ENCODE data around the gene TBC1D17. TPM values are rescaled to one million over a fixed set of nuclear protein-coding genes. Genes with fewer than 3 reads are reported as not detected.

TBC1D17 gene
- total and polyA plus RNA-seq, 2 of the 13 experiments (the other 11 are each of a cell fraction or from before 2014, with no cell fraction given): 9.7 to 16.9 TPM

DNA sequence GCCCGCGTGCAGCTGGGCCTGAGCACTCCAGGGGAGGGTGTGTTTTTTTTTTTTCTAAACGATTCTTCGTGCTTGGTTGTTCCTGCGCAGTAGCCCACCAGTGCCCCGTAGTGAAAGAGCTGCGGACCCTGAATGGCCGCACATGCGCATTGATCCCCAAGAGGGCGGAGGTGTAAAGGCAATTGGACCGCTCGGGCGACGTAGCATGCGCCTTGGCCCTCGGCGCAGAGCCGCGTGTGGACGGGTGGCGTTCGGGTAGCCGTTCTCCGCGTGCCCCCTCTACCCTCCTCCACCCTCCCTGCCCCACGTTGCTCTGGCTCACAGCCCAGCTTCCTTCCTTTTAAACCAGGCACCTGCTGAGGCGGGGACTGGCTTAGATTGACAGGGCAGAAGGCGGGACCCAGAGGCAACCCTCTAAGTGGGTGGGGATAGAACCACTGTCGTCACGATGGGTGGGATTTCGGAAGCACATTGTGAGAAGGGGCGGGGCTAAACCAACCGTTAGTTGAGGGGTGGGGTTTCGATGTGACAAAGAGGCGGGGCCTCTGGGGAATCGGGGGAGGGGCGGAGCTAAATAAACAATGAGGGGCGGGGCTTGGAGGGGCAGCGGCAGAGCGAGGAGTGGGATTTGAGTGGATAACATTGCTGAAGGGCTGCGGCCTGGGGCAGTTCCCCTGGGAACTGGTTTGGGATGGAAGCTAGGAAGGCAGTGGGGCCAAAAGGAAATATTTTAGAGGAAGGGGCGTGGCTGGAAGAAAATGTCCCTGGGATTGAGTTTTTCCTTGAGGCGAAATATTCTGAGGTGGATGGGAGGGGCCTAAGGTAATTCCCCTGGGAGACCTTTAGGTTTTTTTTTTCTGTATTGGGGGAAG, 52.3 kb downstream of the TBC1D17 start (continued):
- TF ChIP-seq RBAK (CRISPR knock-in tag; IDR thresholded peaks at IDR 0.05) (no peak), ZNF713 (CRISPR knock-in tag; IDR thresholded peaks at IDR 0.05) (no peak), LCORL (IDR thresholded peaks at IDR 0.05) (no peak), LCORL (CRISPR knock-in tag; IDR thresholded peaks at IDR 0.05) (peak; percentile 51; the same call in 1 of the 2 replicates), ZNF337 (CRISPR knock-in tag; IDR thresholded peaks at IDR 0.05; ENCODE audit: borderline replicate concordance, low read depth) (0 out of 2 replicates have a peak, but pooled peaks have one; percentile 25), TOE1 (CRISPR knock-in tag; IDR thresholded peaks at IDR 0.05) (0 out of 2 replicates have a peak, but pooled peaks have one; percentile 20), SALL2 (CRISPR knock-in tag; IDR thresholded peaks at IDR 0.05) (peak; percentile 82; the same call in 1 of the 2 replicates), IKZF4 (CRISPR knock-in tag; IDR thresholded peaks at IDR 0.05; ENCODE audit: borderline replicate concordance, low read depth, not compliant biosample characterization) (peak; percentile 48), ZC3H4 (CRISPR knock-in tag; IDR thresholded peaks at IDR 0.05; ENCODE audit: borderline replicate concordance) (no peak), ZNF552 (CRISPR knock-in tag; IDR thresholded peaks at IDR 0.05; ENCODE audit: borderline replicate concordance) (0 out of 2 replicates have a peak, but pooled peaks have one; percentile 13), ZNF501 (CRISPR knock-in tag; IDR thresholded peaks at IDR 0.05) (peak; percentile 92), ZNF619 (CRISPR knock-in tag; IDR thresholded peaks at IDR 0.05) (0 out of 2 replicates have a peak, but pooled peaks have one; percentile 42), GFI1 (CRISPR knock-in tag; IDR thresholded peaks at IDR 0.05; ENCODE audit: borderline replicate concordance) (0 out of 2 replicates have a peak, but pooled peaks have one; percentile 46), SRY (CRISPR knock-in tag; IDR thresholded peaks at IDR 0.05) (peak; percentile 23), PAF1 (CRISPR knock-in tag; IDR thresholded peaks at IDR 0.05) (no peak), ZNF547 (CRISPR knock-in tag; IDR thresholded peaks at IDR 0.05) (peak; percentile 89), FOSL2 (CRISPR knock-in tag; IDR thresholded peaks at IDR 0.05) (no peak)
- TF ChIP-seq, protein P1, sequence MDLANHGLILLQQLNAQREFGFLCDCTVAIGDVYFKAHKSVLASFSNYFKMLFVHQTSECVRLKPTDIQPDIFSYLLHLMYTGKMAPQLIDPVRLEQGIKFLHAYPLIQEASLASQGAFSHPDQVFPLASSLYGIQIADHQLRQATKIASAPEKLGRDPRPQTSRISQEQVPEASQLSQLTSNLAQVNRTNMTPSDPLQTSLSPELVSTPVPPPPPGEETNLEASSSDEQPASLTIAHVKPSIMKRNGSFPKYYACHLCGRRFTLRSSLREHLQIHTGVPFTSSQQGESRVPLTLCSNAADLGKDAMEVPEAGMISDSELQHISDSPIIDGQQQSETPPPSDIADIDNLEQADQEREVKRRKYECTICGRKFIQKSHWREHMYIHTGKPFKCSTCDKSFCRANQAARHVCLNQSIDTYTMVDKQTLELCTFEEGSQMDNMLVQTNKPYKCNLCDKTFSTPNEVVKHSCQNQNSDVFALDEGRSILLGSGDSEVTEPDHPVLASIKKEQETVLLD (CRISPR knock-in tag; IDR thresholded peaks at IDR 0.05; ENCODE audit: low read depth): 0 out of 2 replicates have a peak, but pooled peaks have one; percentile 10
- TF ChIP-seq, protein P2, sequence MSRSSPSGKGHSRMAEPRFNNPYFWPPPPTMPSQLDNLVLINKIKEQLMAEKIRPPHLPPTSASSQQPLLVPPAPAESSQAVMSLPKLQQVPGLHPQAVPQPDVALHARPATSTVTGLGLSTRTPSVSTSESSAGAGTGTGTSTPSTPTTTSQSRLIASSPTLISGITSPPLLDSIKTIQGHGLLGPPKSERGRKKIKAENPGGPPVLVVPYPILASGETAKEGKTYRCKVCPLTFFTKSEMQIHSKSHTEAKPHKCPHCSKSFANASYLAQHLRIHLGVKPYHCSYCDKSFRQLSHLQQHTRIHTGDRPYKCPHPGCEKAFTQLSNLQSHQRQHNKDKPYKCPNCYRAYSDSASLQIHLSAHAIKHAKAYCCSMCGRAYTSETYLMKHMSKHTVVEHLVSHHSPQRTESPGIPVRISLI (CRISPR knock-in tag; IDR thresholded peaks at IDR 0.05; ENCODE audit: borderline replicate concordance): peak; percentile 33; the same call in 1 of the 2 replicates
- TF ChIP-seq, protein P3, sequence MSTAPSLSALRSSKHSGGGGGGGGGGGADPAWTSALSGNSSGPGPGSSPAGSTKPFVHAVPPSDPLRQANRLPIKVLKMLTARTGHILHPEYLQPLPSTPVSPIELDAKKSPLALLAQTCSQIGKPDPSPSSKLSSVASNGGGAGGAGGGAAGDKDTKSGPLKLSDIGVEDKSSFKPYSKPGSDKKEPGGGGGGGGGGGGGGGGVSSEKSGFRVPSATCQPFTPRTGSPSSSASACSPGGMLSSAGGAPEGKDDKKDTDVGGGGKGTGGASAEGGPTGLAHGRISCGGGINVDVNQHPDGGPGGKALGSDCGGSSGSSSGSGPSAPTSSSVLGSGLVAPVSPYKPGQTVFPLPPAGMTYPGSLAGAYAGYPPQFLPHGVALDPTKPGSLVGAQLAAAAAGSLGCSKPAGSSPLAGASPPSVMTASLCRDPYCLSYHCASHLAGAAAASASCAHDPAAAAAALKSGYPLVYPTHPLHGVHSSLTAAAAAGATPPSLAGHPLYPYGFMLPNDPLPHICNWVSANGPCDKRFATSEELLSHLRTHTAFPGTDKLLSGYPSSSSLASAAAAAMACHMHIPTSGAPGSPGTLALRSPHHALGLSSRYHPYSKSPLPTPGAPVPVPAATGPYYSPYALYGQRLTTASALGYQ (CRISPR knock-in tag; IDR thresholded peaks at IDR 0.05): no peak
- TF ChIP-seq, protein P4, sequence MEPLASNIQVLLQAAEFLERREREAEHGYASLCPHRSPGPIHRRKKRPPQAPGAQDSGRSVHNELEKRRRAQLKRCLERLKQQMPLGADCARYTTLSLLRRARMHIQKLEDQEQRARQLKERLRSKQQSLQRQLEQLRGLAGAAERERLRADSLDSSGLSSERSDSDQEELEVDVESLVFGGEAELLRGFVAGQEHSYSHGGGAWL (CRISPR knock-in tag; IDR thresholded peaks at IDR 0.05): peak; percentile 92
- TF ChIP-seq, protein P5, sequence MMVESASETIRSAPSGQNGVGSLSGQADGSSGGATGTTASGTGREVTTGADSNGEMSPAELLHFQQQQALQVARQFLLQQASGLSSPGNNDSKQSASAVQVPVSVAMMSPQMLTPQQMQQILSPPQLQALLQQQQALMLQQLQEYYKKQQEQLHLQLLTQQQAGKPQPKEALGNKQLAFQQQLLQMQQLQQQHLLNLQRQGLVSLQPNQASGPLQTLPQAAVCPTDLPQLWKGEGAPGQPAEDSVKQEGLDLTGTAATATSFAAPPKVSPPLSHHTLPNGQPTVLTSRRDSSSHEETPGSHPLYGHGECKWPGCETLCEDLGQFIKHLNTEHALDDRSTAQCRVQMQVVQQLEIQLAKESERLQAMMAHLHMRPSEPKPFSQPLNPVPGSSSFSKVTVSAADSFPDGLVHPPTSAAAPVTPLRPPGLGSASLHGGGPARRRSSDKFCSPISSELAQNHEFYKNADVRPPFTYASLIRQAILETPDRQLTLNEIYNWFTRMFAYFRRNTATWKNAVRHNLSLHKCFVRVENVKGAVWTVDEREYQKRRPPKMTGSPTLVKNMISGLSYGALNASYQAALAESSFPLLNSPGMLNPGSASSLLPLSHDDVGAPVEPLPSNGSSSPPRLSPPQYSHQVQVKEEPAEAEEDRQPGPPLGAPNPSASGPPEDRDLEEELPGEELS (CRISPR knock-in tag; IDR thresholded peaks at IDR 0.05): peak; percentile 13; the same call in 1 of the 2 replicates
